GM18519 (cell line): ENCODE results near the gene KLK15.

Experiments
- ATAC-seq: cut with Tn5 transposase; IDR thresholded peaks from one replicate; pipeline ENCODE4 v1.9.1; 2021; ENCODE audit warnings: mild to moderate bottlenecking, moderate library complexity; ENCODE audit not compliant: unreplicated experiment, low FRiP score

The KLK15 gene

DNA sequence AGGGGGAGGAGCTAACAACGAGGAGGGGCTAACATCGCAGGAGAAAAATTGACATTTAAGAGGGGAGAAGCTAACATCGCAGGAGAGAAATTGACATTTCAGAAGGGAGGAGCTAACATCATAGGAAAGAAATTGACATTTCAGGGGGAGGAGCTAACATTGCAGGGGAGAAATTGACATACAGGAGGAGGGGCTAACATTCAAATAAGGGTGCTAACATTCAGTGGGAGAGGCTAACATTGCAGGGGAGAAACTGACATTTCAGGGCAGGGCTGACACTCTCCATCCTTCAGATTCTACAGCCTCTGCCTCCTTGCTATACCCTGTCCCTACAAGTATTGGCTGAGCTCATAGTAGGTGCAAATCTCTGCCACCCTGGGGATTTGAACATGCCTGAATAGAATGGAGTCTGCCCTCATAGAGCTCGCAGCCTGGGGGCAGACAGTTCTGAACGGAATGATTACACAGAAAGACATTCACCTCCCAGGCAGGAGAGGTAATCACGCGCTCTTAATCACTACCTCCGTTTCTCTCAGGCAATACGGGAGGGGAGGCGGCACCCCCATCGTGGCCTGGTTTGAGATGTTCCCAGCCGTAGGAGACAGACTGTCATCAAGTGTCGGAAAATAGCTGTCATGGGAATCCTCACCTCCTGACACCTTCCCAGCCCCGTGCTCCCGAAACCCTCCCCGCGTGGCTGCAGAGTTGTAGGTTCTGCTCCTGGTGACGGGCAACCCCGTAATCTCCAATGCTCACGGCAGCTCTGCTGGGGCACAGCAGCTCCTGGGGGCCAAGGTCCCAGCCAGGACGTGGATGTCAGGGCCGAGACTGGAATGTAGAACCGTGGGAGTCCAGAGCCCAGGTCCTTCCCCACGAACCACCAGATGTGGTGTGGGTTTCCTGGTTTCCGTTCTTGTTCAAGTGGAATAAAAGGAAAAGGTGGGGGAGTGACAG is 53.6 kb downstream of the KLK15 start:
- ATAC-seq, result no peak

DNA sequence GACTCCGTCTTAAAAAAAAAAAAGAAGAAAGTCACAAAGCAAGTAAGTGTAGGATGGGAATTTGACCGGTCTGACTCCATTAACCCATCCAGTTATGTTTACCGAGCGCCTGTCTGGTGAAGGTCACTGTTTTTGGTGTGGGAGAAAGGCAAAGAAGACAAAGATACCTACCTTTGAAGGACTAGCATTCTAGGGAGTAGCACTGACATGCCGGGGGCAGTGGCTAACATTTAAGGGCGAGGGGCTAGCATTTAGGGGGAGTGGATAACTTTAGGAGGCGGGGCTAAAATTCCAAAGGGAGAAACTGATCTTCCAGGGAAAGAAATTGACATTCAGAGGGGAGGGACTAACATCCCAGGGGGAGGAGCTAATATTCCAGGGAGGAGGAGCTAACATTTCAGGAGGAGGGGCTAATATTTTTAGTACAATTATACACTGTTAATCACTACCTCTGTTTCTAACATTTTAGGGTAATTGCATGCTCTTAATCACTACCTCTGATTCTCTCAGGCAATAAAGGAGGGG is 54.4 kb downstream of the KLK15 start:
- ATAC-seq, result no peak

GRCh38 chr19:50777830-50778303 is 55.5 kb downstream of the KLK15 start:
- no peak for ATAC-seq

GRCh38 chr19:50777261-50777660 is 56.1 kb downstream of the KLK15 start:
- ATAC-seq, result no peak

GRCh38 chr19:50776131-50776530 is 57.2 kb downstream of the KLK15 start:
- ATAC-seq, result no peak
